ENCODE data around the gene CD248.
"Not testable (repeated sequence)": the region's sequence is repeated elsewhere in the genome, so short reads cannot be mapped to it uniquely, and the experiment has no call there.

The CD248 gene

DNA sequence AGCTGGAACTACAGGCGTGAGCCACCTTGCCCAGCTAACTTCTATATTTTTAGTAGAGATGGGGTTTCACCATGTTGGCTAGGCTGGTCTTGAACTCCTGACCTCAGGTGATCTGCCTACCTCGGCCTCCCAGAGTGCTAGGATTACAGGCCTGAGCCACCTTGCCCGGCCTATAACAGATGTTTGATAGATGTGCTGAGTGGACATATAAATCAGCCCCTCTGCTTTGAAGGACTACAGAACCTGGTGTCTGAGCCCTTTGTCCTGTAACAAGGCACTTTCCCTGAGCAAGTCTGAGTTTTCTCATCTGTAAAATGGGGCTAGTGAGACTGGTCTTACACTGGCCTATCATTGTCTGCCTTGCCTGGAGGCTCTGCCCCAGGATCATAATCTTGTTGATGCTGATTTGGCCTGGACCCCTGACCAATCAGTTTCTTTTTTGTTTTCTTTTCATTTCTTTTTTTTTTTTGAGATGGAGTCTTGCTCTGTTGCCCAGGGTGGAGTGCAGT lies 12.4 kb upstream of the CD248 start:
- DNase-seq (ENCODE audit: low read depth in 2 of 2): no peak

GRCh38 chr11:66328302-66329144 lies 11.7 kb upstream of the CD248 start:
- DNase-seq (ENCODE audit: low read depth in 2 of 2): peak; percentile 68 to 75

DNA sequence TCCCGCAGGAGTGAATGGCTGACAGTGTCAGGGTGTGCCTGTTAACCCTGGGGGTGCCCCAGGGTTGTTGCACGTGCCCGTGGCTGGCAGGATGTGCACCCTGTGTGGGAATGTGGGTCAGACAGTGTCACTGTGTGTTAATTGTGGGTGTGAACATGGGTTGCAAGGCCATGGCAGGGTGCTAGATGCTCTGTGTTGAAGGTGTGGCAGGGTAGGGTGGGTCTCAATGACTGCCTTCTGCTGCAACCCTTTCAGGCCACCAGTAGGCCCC lies 11.1 kb upstream of the CD248 start:
- no peak for DNase-seq (ENCODE audit: low read depth in 2 of 2)

DNA sequence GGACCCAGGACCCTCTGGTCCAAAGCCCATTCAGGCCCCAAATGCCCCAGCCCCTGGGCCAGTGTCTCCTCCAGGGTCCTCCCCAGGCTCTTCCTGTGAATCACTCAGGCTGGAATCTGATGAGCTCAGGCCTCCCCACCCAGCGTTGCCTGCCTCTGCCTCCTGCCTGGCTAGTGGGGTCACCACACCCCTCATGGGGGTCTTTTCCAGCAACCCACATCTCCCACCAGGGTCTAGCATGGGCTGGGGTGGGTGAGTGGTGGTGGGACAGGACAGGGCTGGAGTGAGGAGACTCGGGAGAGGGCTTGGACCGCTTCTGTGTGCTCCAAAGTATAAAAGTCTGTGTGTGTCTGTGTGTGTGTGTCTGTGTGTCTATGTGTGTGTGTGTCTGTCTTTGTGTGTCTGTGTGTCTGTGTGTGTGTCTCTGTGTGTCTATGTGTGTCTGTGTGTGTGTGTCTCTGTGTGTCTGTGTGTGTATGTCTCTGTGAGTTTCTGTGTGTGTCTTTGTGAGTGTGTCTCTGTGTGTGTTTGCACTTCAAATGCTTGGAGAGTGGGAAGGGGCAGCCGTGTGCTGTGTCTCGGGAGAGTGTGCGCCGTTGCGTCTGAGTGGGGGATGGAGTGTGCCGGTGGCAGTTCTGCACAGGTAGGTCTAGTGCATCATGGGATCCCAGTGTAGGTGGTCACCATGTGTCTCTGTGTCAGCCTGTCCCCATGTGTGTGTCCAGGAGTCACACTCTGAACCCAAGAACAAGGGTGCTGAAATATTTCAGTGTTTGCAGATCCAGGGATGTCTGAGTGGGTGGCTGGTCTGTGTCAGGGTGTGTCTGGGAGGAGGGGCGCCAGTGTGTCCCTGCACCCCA lies 10.6 kb upstream of the CD248 start:
- DNase-seq (ENCODE audit: low read depth in 2 of 2): no peak

GRCh38 chr11:66326261-66327111 lies 9.6 kb upstream of the CD248 start:
- DNase-seq (ENCODE audit: low read depth in 2 of 2): no peak

DNA sequence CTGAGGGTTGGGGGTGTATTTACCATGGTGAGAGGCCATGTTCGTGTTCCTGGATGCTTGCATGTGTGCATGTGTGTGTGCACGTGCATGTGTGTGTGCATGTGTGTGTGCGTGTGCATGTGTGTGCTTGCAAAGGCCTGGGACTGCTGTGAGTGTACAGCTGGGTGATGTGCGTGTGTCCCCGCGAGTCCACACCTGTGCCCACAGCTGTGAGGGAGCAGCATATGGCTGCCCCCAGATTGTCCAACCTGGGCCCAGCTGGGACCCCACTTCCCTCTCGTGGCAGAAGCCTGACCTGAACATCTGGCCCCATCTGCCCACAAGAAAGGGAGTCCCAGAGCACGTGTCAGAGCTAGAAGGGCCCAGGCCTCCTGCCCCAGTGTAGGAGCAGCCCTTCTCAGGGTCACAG lies 8.4 kb upstream of the CD248 start:
- no peak for DNase-seq (ENCODE audit: low read depth in 2 of 2)

DNA sequence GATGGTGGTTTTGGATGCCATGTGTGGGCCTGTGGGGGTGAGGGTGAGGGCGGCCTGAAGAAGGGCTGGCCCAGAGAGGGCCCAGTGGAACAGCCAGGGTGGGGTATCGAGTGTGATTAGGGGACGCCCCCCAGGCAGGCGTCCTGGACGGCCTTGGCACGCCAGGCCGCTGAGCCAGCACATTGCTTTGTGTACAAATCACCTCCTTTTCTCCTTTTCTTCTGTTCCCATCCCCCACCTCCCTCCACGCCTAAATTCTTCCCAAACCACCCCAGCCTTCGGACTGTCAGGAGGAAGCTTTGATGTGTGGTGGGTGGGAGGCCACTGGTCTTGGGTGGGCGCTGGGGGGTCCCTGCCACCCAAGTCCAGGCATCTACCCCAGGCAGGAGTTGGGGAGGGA lies 7.8 kb upstream of the CD248 start:
- DNase-seq (ENCODE audit: low read depth in 2 of 2): no peak

DNA sequence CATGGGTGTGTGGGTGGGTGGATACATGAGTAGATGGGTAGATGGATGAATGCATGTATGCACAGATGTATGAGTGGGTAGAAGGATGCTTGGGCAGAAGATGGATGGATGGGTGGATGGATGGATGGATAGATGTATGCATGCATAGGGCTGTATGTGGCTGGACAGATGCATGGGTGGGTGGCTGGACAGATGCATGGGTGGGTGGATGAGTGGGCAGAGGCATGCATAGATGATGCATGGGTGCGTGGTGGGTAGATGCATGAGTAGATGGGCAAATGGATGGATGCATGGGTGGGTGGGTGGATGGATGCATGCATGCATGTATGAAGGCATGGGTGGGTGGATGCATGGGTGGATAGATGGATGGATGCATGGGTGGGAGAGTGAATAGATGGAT lies 6.8 kb upstream of the CD248 start:
- DNase-seq (ENCODE audit: low read depth in 2 of 2): no peak

DNA sequence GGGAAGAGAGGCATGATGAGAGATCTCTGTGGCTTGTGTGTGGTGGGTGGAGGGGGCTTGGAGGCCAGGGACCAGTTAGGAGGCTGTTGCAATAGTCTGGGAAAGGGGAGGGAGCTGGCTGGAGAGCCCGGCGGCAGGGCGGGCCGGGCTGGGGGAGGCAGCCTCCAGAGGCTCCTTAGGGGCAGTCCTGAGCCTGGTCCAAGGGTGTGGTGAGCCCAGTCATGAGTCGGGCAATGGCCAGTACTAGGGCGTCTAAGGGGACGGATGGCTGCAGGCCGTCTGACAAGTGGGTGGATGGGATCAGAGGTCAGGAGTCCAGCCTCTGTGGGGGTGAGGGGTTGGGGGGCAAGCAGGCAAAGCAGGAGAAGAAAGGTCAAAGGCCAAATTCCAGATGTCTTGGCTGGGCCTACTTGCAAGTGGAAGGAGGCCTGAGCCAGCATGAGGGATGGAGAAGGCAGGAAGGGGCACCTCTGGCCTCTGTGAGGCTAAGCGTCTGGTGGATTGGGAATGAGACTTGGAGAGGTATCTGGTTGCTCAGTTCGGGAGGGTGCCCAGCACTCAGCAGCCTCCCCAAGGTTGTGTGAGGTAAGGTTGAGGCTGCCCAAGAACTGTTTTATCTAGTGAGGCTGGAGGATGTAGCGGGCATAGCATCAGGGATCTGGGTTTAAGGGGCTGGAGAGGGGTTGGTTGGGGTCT lies 6.0 kb upstream of the CD248 start:
- DNase-seq (ENCODE audit: low read depth in 2 of 2): no peak

- no peak for DNase-seq (ENCODE audit: low read depth in 2 of 2)
Measured at GRCh38 chr11:66321606-66322005, 4.8 kb upstream of the CD248 start.

DNA sequence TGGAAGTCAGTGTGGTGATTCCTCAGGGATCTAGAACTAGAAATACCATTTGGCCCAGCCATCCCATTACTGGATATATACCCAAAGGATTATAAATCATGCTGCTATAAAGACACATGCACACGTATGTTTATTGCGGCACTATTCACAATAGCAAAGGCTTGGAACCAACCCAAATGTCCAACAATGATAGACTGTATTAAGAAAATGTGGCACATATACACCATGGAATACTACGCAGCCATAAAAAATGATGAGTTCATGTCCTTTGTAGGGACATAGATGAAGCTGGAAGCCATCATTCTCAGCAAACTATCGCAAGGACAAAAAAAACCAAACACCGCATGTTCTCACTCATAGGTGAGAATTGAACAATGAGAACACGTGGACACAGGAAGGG lies 3.9 kb upstream of the CD248 start:
- not testable (repeated sequence) for DNase-seq (ENCODE audit: low read depth in 2 of 2)

GRCh38 chr11:66320289-66320688 lies 3.4 kb upstream of the CD248 start:
- DNase-seq (ENCODE audit: low read depth in 2 of 2): not testable (repeated sequence)

- no peak for DNase-seq (ENCODE audit: low read depth in 2 of 2)
Measured at GRCh38 chr11:66318600-66318970, 1.7 kb upstream of the CD248 start.

- peak; percentile 44 to 63 for DNase-seq (ENCODE audit: low read depth in 2 of 2)
Measured at GRCh38 chr11:66317723-66318599, 1.1 kb upstream of the CD248 start.

GRCh38 chr11:66317322-66317722 lies 478 bp upstream of the CD248 start:
- no peak for DNase-seq (ENCODE audit: low read depth in 2 of 2)

- DNase-seq (ENCODE audit: low read depth in 2 of 2): no peak
Measured at GRCh38 chr11:66315921-66316811, 678 bp downstream of the CD248 start.

DNA sequence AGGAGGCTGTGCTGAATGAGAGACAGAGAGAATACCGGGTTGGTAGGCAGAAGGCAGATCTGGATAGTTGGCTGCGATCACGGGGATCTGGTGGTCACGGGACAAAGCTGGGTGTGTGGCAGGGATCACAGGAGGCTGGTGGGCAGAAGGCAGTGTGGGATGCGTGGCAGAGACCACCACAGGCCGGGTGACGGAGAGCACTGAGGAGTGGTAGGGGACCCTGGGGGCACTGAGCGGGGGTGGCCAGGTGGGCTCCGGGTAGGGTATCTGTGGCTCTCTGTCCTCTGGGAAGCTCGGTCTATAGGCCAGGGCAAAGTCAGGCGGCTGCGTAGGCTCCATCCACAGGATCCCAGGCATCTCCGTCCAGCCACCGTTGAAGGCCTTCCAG lies 1.4 kb downstream of the CD248 start:
- DNase-seq (ENCODE audit: low read depth in 2 of 2): no peak

- DNase-seq (ENCODE audit: low read depth in 2 of 2): no peak
Measured at GRCh38 chr11:66314561-66315497, 2.0 kb downstream of the CD248 start.

DNA sequence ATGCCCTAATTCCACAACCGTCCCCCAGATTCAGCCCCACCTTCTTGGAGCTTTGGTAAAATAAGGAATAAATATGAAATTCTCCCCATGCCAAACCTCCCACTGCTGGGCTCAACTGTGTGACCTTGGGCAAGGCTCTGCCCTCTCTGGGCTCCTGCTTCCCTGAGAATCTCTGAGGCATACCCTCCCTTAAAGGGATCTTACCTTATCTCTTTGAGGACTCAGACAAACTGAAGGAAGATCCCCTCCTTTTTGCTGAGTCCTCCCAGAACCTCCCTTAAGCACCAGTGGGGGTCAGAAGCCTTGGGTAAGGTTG lies 2.7 kb downstream of the CD248 start:
- no peak for DNase-seq (ENCODE audit: low read depth in 2 of 2)

Data from stimulated activated CD8-positive, alpha-beta memory T cell treated with anti-CD3 and anti-CD28 coated beads, Interleukin-15, amount 100 ng/mL, for 48 hours (primary cell).